ENCODE measurements around the gene FOXN3.

Gene FOXN3

GRCh38 chr14:89139404-89140247 is 277.4 kb downstream of the FOXN3 start:
- Histone ChIP-seq H3K4me1 (ENCODE audit: control insufficient read depth in 5 of 5, insufficient read depth in 5 of 5, low read length in 5 of 5) (peaks cover 0 to 5% (median 4%) of the 10 kb centered on the region in 5 donors), H3K4me3 (ENCODE audit: low read depth in 1 of 5, low read length in 5 of 5) (no peak overlapping the region), H3K9me3 (ENCODE audit: control insufficient read depth in 5 of 5, low read length in 5 of 5) (peaks cover 0 to 12% (median 3%) of the 10 kb centered on the region in 5 donors), H3K36me3 (ENCODE audit: control insufficient read depth in 5 of 5, insufficient read depth in 5 of 5, low read length in 5 of 5) (no peaks in the 10 kb centered on the region), H3K27ac (ENCODE audit: low read depth, low read length) (no peak overlapping the region), H3K9ac (ENCODE audit: low read length in 5 of 5) (no peak overlapping the region), H3K27me3 (ENCODE audit: control insufficient read depth in 5 of 5, insufficient read depth in 4 of 5, low read length in 5 of 5) (no peaks in the 10 kb centered on the region)

GRCh38 chr14:89138846-89139245 is 278.2 kb downstream of the FOXN3 start:
- Histone ChIP-seq H3K27ac (ENCODE audit: low read depth, low read length) (no peak overlapping the region), H3K4me3 (ENCODE audit: low read depth in 1 of 5, low read length in 5 of 5) (no peak overlapping the region), H3K36me3 (ENCODE audit: control insufficient read depth in 5 of 5, insufficient read depth in 5 of 5, low read length in 5 of 5) (no peaks in the 10 kb centered on the region), H3K9me3 (ENCODE audit: control insufficient read depth in 5 of 5, low read length in 5 of 5) (peaks cover 0 to 12% (median 3%) of the 10 kb centered on the region in 5 donors), H3K27me3 (ENCODE audit: control insufficient read depth in 5 of 5, insufficient read depth in 4 of 5, low read length in 5 of 5) (no peaks in the 10 kb centered on the region), H3K9ac (ENCODE audit: low read length in 5 of 5) (no peak overlapping the region), H3K4me1 (ENCODE audit: control insufficient read depth in 5 of 5, insufficient read depth in 5 of 5, low read length in 5 of 5) (peaks cover 0 to 5% (median 4%) of the 10 kb centered on the region in 5 donors)

GRCh38 chr14:89137526-89138163 is 279.4 kb downstream of the FOXN3 start:
- no peak overlapping the region for H3K4me3 ChIP-seq (ENCODE audit: low read depth in 1 of 5, low read length in 5 of 5)

GRCh38 chr14:89136587-89136986 is 280.4 kb downstream of the FOXN3 start:
- Histone ChIP-seq H3K4me3 (ENCODE audit: low read depth in 1 of 5, low read length in 5 of 5) (no peak overlapping the region), H3K27me3 (ENCODE audit: control insufficient read depth in 5 of 5, insufficient read depth in 4 of 5, low read length in 5 of 5) (no peaks in the 10 kb centered on the region)

More at GRCh38 chr14:89137526-89138163, 279.4 kb downstream of the FOXN3 start:
- Histone ChIP-seq H3K36me3 (ENCODE audit: control insufficient read depth in 5 of 5, insufficient read depth in 5 of 5, low read length in 5 of 5) (no peaks in the 10 kb centered on the region), H3K4me1 (ENCODE audit: control insufficient read depth in 5 of 5, insufficient read depth in 5 of 5, low read length in 5 of 5) (peaks cover 0 to 5% (median 0%) of the 10 kb centered on the region in 5 donors), H3K27me3 (ENCODE audit: control insufficient read depth in 5 of 5, insufficient read depth in 4 of 5, low read length in 5 of 5) (no peaks in the 10 kb centered on the region), H3K9ac (ENCODE audit: low read length in 5 of 5) (no peak overlapping the region), H3K27ac (ENCODE audit: low read depth, low read length) (no peak overlapping the region), H3K9me3 (ENCODE audit: control insufficient read depth in 5 of 5, low read length in 5 of 5) (peaks cover 0 to 12% (median 3%) of the 10 kb centered on the region in 5 donors)

GRCh38 chr14:89134640-89135039 is 282.4 kb downstream of the FOXN3 start:
- Histone ChIP-seq H3K27ac (ENCODE audit: low read depth, low read length) (no peak overlapping the region), H3K9me3 (ENCODE audit: control insufficient read depth in 5 of 5, low read length in 5 of 5) (peaks cover 0 to 12% (median 3%) of the 10 kb centered on the region in 5 donors), H3K36me3 (ENCODE audit: control insufficient read depth in 5 of 5, insufficient read depth in 5 of 5, low read length in 5 of 5) (no peaks in the 10 kb centered on the region), H3K4me3 (ENCODE audit: low read depth in 1 of 5, low read length in 5 of 5) (no peak overlapping the region), H3K9ac (ENCODE audit: low read length in 5 of 5) (no peak overlapping the region), H3K4me1 (ENCODE audit: control insufficient read depth in 5 of 5, insufficient read depth in 5 of 5, low read length in 5 of 5) (peaks cover 0 to 5% (median 0%) of the 10 kb centered on the region in 5 donors), H3K27me3 (ENCODE audit: control insufficient read depth in 5 of 5, insufficient read depth in 4 of 5, low read length in 5 of 5) (no peaks in the 10 kb centered on the region)

More at GRCh38 chr14:89136587-89136986, 280.4 kb downstream of the FOXN3 start:
- Histone ChIP-seq H3K27ac (ENCODE audit: low read depth, low read length) (no peak overlapping the region), H3K36me3 (ENCODE audit: control insufficient read depth in 5 of 5, insufficient read depth in 5 of 5, low read length in 5 of 5) (no peaks in the 10 kb centered on the region), H3K4me1 (ENCODE audit: control insufficient read depth in 5 of 5, insufficient read depth in 5 of 5, low read length in 5 of 5) (peaks cover 0 to 5% (median 0%) of the 10 kb centered on the region in 5 donors), H3K9ac (ENCODE audit: low read length in 5 of 5) (no peak overlapping the region), H3K9me3 (ENCODE audit: control insufficient read depth in 5 of 5, low read length in 5 of 5) (peaks cover 0 to 12% (median 3%) of the 10 kb centered on the region in 5 donors)

GRCh38 chr14:89131004-89131750 is 285.9 kb downstream of the FOXN3 start:
- Histone ChIP-seq H3K27ac (ENCODE audit: low read depth, low read length) (no peak overlapping the region), H3K9me3 (ENCODE audit: control insufficient read depth in 5 of 5, low read length in 5 of 5) (peaks cover 0 to 1% (median 0%) of the 10 kb centered on the region in 5 donors), H3K4me1 (ENCODE audit: control insufficient read depth in 5 of 5, insufficient read depth in 5 of 5, low read length in 5 of 5) (no peaks in the 10 kb centered on the region), H3K9ac (ENCODE audit: low read length in 5 of 5) (no peak overlapping the region), H3K4me3 (ENCODE audit: low read depth in 1 of 5, low read length in 5 of 5) (no peak overlapping the region), H3K36me3 (ENCODE audit: control insufficient read depth in 5 of 5, insufficient read depth in 5 of 5, low read length in 5 of 5) (no peaks in the 10 kb centered on the region), H3K27me3 (ENCODE audit: control insufficient read depth in 5 of 5, insufficient read depth in 4 of 5, low read length in 5 of 5) (no peaks in the 10 kb centered on the region)

GRCh38 chr14:89129570-89129969 is 287.5 kb downstream of the FOXN3 start:
- no peak overlapping the region for H3K4me3 ChIP-seq (ENCODE audit: low read depth in 1 of 5, low read length in 5 of 5)
- no peaks in the 10 kb centered on the region for H3K9me3 ChIP-seq (ENCODE audit: control insufficient read depth in 5 of 5, low read length in 5 of 5)
- H3K36me3 ChIP-seq (ENCODE audit: control insufficient read depth in 5 of 5, insufficient read depth in 5 of 5, low read length in 5 of 5), result no peaks in the 10 kb centered on the region
- no peak overlapping the region for H3K27ac ChIP-seq (ENCODE audit: low read depth, low read length)
- H3K27me3 ChIP-seq (ENCODE audit: control insufficient read depth in 5 of 5, insufficient read depth in 4 of 5, low read length in 5 of 5), result no peaks in the 10 kb centered on the region
- H3K4me1 ChIP-seq (ENCODE audit: control insufficient read depth in 5 of 5, insufficient read depth in 5 of 5, low read length in 5 of 5), result no peaks in the 10 kb centered on the region
- no peak overlapping the region for H3K9ac ChIP-seq (ENCODE audit: low read length in 5 of 5)

GRCh38 chr14:89128311-89129026 is 288.6 kb downstream of the FOXN3 start:
- no peaks in the 10 kb centered on the region for H3K4me1 ChIP-seq (ENCODE audit: control insufficient read depth in 5 of 5, insufficient read depth in 5 of 5, low read length in 5 of 5)
- no peak overlapping the region for H3K4me3 ChIP-seq (ENCODE audit: low read depth in 1 of 5, low read length in 5 of 5)
- no peaks in the 10 kb centered on the region for H3K9me3 ChIP-seq (ENCODE audit: control insufficient read depth in 5 of 5, low read length in 5 of 5)
- no peaks in the 10 kb centered on the region for H3K36me3 ChIP-seq (ENCODE audit: control insufficient read depth in 5 of 5, insufficient read depth in 5 of 5, low read length in 5 of 5)
- no peak overlapping the region for H3K27ac ChIP-seq (ENCODE audit: low read depth, low read length)
- H3K9ac ChIP-seq (ENCODE audit: low read length in 5 of 5), result no peak overlapping the region
- H3K27me3 ChIP-seq (ENCODE audit: control insufficient read depth in 5 of 5, insufficient read depth in 4 of 5, low read length in 5 of 5), result no peaks in the 10 kb centered on the region

- Histone ChIP-seq H3K4me1 (ENCODE audit: control insufficient read depth in 5 of 5, insufficient read depth in 5 of 5, low read length in 5 of 5) (no peaks in the 10 kb centered on the region), H3K27ac (ENCODE audit: low read depth, low read length) (no peak overlapping the region), H3K9ac (ENCODE audit: low read length in 5 of 5) (no peak overlapping the region), H3K36me3 (ENCODE audit: control insufficient read depth in 5 of 5, insufficient read depth in 5 of 5, low read length in 5 of 5) (no peaks in the 10 kb centered on the region), H3K9me3 (ENCODE audit: control insufficient read depth in 5 of 5, low read length in 5 of 5) (no peaks in the 10 kb centered on the region), H3K4me3 (ENCODE audit: low read depth in 1 of 5, low read length in 5 of 5) (no peak overlapping the region), H3K27me3 (ENCODE audit: control insufficient read depth in 5 of 5, insufficient read depth in 4 of 5, low read length in 5 of 5) (no peaks in the 10 kb centered on the region)
These were observed 290.6 kb downstream of the FOXN3 start for GRCh38 chr14:89126461-89126860.

Data from subcutaneous abdominal adipose tissue (tissue), 5 donors.